ENCODE data around the gene PNRC2. TPM values are rescaled to one million over a fixed set of nuclear protein-coding genes. Genes with fewer than 3 reads are reported as not detected.
A peak's percentile ranks its signal among the peaks of the same experiment; 100 is the strongest.

The PNRC2 gene
- total and polyA plus RNA-seq, 2 experiments from 2014 or later = 67.4 to 77.3 TPM

DNA sequence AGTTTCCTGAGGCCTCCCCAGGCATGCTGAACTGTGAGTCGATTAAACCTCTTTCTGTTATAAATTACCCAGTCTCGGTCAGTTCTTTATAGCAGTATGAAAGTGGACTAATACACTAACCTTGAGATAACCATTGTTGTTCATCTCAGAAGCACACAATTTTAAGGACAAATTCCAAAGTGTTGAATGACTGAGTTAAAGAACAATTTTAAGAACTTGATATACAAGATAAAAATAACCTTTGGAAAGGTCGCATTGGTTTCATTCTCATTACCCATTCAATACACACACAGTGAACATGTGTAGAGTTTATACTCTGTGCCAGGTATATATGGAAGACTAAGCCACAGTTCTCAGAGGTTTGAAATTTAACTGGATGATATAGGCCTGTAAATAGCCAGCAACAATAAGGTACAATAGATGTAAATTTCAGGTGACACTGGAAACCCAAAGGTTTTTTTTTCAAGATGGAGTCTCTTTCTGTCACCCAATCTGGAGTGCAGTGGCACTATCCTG is 39.6 kb downstream of the PNRC2 start:
- Histone ChIP-seq H2AFZ (0 out of 2 replicates have a peak overlapping the region, but pooled peaks have one; percentile 39), H3K4me1 (ENCODE audit: insufficient read depth) (peaks cover 14% of the 10 kb centered on the region), H3F3A (ENCODE audit: insufficient read depth) (peaks cover 29% of the 10 kb centered on the region), H3K36me3 (ENCODE audit: low read depth) (no peaks in the 10 kb centered on the region), H3K27ac (no peak overlapping the region), H3K9me3 (ENCODE audit: low read depth) (no peaks in the 10 kb centered on the region), H3K4me3 (no peak overlapping the region), H3K9me2 (ENCODE audit: insufficient read depth) (no peaks in the 10 kb centered on the region), H3K27me3 (replicated peaks; ENCODE audit: insufficient read depth) (no peaks in the 10 kb centered on the region), H3K9ac (no peak overlapping the region), H3K79me2 (ENCODE audit: insufficient read depth) (no peaks in the 10 kb centered on the region), H3K4me2 (ENCODE audit: unreplicated experiment) (peak overlapping the region; percentile 3), H4K20me1 (ENCODE audit: insufficient read depth) (no peaks in the 10 kb centered on the region)
- TF ChIP-seq EZH2phosphoT487 (IDR thresholded peaks at IDR 0.05; ENCODE audit: insufficient read depth, low read depth) = no peak
- no peak for TF ChIP-seq EZH2 (IDR thresholded peaks at IDR 0.05; ENCODE audit: insufficient read depth, poor library complexity, severe bottlenecking)
- in situ Hi-C loops (cut with MboI) = no loop called here
- 66 to 68% methylated on average over 3 of the region's 3 CpGs for WGBS, 2 experiments (ENCODE audit: low coverage in 1 of 2, low lambda C conversion rate in 2 of 2, missing lambda C conversion rate in 2 of 2)
- DNase-seq = peak; percentile 16

- 49 to 53% methylated on average over 2 of the region's 2 CpGs for WGBS, 2 experiments (ENCODE audit: low coverage in 1 of 2, low lambda C conversion rate in 2 of 2, missing lambda C conversion rate in 2 of 2)
- Histone ChIP-seq H4K20me1 (ENCODE audit: insufficient read depth) (no peaks in the 10 kb centered on the region), H3K27me3 (replicated peaks; ENCODE audit: insufficient read depth) (no peaks in the 10 kb centered on the region), H3K79me2 (ENCODE audit: insufficient read depth) (no peaks in the 10 kb centered on the region), H3K27ac (no peak overlapping the region), H3F3A (ENCODE audit: insufficient read depth) (peaks cover 29% of the 10 kb centered on the region), H3K4me3 (no peak overlapping the region), H3K4me2 (ENCODE audit: unreplicated experiment) (no peak overlapping the region), H3K9me3 (ENCODE audit: low read depth) (no peaks in the 10 kb centered on the region), H3K9ac (no peak overlapping the region), H2AFZ (no peak overlapping the region), H3K9me2 (ENCODE audit: insufficient read depth) (no peaks in the 10 kb centered on the region), H3K36me3 (ENCODE audit: low read depth) (no peaks in the 10 kb centered on the region), H3K4me1 (ENCODE audit: insufficient read depth) (peaks cover 14% of the 10 kb centered on the region)
- in situ Hi-C loops (cut with MboI) = no loop called here
- DNase-seq = no peak
- TF ChIP-seq EZH2 (IDR thresholded peaks at IDR 0.05; ENCODE audit: insufficient read depth, poor library complexity, severe bottlenecking) = no peak
- TF ChIP-seq EZH2phosphoT487 (IDR thresholded peaks at IDR 0.05; ENCODE audit: insufficient read depth, low read depth) = no peak
Observed at GRCh38 chr1:24002695-24003094, 43.1 kb downstream of the PNRC2 start.

- TF ChIP-seq EZH2phosphoT487 (IDR thresholded peaks at IDR 0.05; ENCODE audit: insufficient read depth, low read depth) = no peak
- H3K9me2 ChIP-seq (ENCODE audit: insufficient read depth) = no peaks in the 10 kb centered on the region
- no peak overlapping the region for H3K4me2 ChIP-seq (ENCODE audit: unreplicated experiment)
- DNase-seq = peak; percentile 86
- 45 to 49% methylated on average over 4 of the region's 4 CpGs for WGBS, 2 experiments (ENCODE audit: low coverage in 1 of 2, low lambda C conversion rate in 2 of 2, missing lambda C conversion rate in 2 of 2)
- peaks cover 16% of the 10 kb centered on the region for H3K4me1 ChIP-seq (ENCODE audit: insufficient read depth)
- H3K36me3 ChIP-seq (ENCODE audit: low read depth) = no peaks in the 10 kb centered on the region
- no peak overlapping the region for H3K9ac ChIP-seq
- no peak overlapping the region for H3K4me3 ChIP-seq
- H3K27me3 ChIP-seq (replicated peaks; ENCODE audit: insufficient read depth) = no peaks in the 10 kb centered on the region
- H3F3A ChIP-seq (ENCODE audit: insufficient read depth) = peaks cover 24% of the 10 kb centered on the region
- no peak overlapping the region for H2AFZ ChIP-seq
- H3K9me3 ChIP-seq (ENCODE audit: low read depth) = no peaks in the 10 kb centered on the region
- no peaks in the 10 kb centered on the region for H3K79me2 ChIP-seq (ENCODE audit: insufficient read depth)
- no peaks in the 10 kb centered on the region for H4K20me1 ChIP-seq (ENCODE audit: insufficient read depth)
- no peak overlapping the region for H3K27ac ChIP-seq
- in situ Hi-C loops (cut with MboI) = no loop called here
Observed at GRCh38 chr1:24003331-24003972, 43.8 kb downstream of the PNRC2 start.

DNA sequence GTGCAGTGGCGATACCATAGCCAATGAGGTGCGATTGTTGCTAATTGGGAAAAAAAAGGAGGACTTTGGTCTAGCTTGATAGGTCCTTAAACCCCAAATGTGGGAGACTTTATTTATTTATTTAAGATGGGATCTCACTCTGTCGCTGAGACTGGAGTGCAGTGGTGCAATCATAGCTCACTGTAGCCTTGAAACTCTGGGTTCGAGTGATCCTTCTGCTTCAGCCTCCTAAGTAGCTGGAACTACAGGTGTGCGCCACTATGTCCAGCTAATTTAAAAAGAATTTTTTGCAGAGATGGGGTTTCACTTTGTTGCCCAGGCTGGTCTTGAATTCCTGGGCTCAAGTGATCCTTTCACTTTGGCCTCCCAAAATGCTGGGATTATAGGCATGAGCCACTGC is 44.5 kb downstream of the PNRC2 start:
- Histone ChIP-seq H3F3A (ENCODE audit: insufficient read depth) (peaks cover 17% of the 10 kb centered on the region), H3K9ac (no peak overlapping the region), H3K4me2 (ENCODE audit: unreplicated experiment) (no peak overlapping the region), H3K27ac (no peak overlapping the region), H4K20me1 (ENCODE audit: insufficient read depth) (no peaks in the 10 kb centered on the region), H3K9me3 (ENCODE audit: low read depth) (no peaks in the 10 kb centered on the region), H2AFZ (no peak overlapping the region), H3K36me3 (ENCODE audit: low read depth) (no peaks in the 10 kb centered on the region), H3K4me1 (ENCODE audit: insufficient read depth) (peaks cover 22% of the 10 kb centered on the region), H3K79me2 (ENCODE audit: insufficient read depth) (no peaks in the 10 kb centered on the region), H3K4me3 (no peak overlapping the region), H3K9me2 (ENCODE audit: insufficient read depth) (no peaks in the 10 kb centered on the region), H3K27me3 (replicated peaks; ENCODE audit: insufficient read depth) (no peaks in the 10 kb centered on the region)
- in situ Hi-C loops (cut with MboI) = no loop called here
- WGBS, 2 experiments (ENCODE audit: low coverage in 1 of 2, low lambda C conversion rate in 2 of 2, missing lambda C conversion rate in 2 of 2) = 89 to 91% methylated on average over 5 of the region's 5 CpGs
- no peak for DNase-seq
- no peak for TF ChIP-seq EZH2 (IDR thresholded peaks at IDR 0.05; ENCODE audit: insufficient read depth, poor library complexity, severe bottlenecking)
- TF ChIP-seq EZH2phosphoT487 (IDR thresholded peaks at IDR 0.05; ENCODE audit: insufficient read depth, low read depth) = no peak

Data from GM23248 (cell line).